Fibroblast of the aortic adventitia (primary cell): ENCODE results near the gene PRKAG2. TPM values are rescaled to one million over a fixed set of nuclear protein-coding genes. Genes with fewer than 3 reads are reported as not detected.
A peak's percentile ranks its signal among the peaks of the same experiment; 100 is the strongest.
"Not testable (repeated sequence)": the region's sequence is repeated elsewhere in the genome, so short reads cannot be mapped to it uniquely, and the experiment has no call there.

Experiments
- DNase-seq: peaks from one replicate; pipeline ENCODE4 v3.0.0-alpha.2; 2010; ENCODE audit warnings: low read depth
- H3K4me3 ChIP-seq: 2 replicates; pipeline ENCODE4 v1.5.1; 2011; ENCODE audit warnings: low read depth, mild to moderate bottlenecking, control low read depth, low read length, moderate library complexity
- total RNA-seq: library from RNA; depleted of rRNA; stranded (reverse); fragments of >200 nt; gene quantifications from 2 replicates; pipeline ENCODE4 v1.2.3, GENCODE V29; 2012; ENCODE audit warnings: low replicate concordance
- TF ChIP-seq, protein P1 (sequence below): IDR thresholded peaks from 2 replicates; pipeline ENCODE4 v1.5.1; 2011; ENCODE audit warnings: mild to moderate bottlenecking, low read length, control low read depth, inconsistent platforms; ENCODE audit not compliant: insufficient read depth

The PRKAG2 gene
- total RNA-seq, 1 donor = 10.0 TPM

DNA sequence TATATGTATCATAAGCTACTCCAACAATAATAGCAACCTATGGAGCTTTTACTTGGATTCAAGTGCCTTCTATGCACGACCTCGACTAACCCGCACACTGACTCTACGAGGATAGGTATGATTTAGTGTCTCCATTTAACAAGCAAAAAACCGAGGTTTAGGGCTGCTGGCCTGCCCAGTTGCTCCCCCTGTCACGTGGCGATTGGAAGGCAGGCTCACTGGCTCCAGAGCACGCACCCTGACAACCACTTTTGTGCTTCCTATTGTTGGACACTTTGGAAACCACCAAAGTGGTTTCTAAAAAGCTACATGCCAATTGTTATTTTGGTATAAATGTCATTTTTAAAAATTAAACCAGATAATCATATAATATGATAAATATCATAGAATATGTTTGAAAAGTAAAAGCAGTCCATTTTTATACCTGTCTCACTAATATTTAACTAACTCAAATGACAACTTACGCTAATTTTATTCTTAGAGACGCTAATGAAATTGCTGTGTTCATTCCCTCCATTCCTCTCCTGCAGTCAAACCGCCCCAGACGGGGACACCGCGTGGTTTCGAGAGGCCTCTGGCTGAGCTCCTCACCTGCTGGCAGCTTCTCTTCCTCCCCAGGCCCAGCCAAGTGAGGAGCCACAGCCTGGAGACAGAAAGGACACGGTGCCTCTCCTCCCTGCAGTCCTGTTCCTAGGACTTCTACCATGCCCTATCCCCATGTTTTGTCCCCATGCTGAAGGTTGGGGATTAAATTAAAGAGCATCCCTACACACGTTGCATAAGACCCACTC is 335.0 kb downstream of the PRKAG2 start:
- no peak for DNase-seq
- no peak overlapping the region for H3K4me3 ChIP-seq
- TF ChIP-seq, protein P1, sequence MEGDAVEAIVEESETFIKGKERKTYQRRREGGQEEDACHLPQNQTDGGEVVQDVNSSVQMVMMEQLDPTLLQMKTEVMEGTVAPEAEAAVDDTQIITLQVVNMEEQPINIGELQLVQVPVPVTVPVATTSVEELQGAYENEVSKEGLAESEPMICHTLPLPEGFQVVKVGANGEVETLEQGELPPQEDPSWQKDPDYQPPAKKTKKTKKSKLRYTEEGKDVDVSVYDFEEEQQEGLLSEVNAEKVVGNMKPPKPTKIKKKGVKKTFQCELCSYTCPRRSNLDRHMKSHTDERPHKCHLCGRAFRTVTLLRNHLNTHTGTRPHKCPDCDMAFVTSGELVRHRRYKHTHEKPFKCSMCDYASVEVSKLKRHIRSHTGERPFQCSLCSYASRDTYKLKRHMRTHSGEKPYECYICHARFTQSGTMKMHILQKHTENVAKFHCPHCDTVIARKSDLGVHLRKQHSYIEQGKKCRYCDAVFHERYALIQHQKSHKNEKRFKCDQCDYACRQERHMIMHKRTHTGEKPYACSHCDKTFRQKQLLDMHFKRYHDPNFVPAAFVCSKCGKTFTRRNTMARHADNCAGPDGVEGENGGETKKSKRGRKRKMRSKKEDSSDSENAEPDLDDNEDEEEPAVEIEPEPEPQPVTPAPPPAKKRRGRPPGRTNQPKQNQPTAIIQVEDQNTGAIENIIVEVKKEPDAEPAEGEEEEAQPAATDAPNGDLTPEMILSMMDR = no peak

DNA sequence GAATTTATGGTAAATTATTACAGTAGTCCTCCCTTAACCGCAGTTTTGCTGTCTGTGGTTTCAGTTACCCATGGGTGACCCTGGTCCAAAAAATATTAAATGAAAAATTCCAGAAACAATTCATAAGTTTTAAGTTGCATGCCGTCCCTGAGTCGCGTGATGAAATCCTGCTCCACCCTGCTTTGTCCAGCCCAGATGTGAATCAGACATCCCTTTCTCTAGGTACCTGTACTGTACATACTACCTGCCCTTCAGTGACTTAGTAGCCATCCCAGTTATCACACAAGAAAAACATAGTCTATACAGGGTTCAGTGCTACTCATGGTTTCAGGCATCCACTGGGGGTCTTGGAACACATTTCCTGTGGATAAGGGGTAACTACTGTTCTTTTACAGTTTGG is 336.8 kb downstream of the PRKAG2 start:
- TF ChIP-seq, protein P1 = no peak
- no peak overlapping the region for H3K4me3 ChIP-seq
- DNase-seq = no peak

DNA sequence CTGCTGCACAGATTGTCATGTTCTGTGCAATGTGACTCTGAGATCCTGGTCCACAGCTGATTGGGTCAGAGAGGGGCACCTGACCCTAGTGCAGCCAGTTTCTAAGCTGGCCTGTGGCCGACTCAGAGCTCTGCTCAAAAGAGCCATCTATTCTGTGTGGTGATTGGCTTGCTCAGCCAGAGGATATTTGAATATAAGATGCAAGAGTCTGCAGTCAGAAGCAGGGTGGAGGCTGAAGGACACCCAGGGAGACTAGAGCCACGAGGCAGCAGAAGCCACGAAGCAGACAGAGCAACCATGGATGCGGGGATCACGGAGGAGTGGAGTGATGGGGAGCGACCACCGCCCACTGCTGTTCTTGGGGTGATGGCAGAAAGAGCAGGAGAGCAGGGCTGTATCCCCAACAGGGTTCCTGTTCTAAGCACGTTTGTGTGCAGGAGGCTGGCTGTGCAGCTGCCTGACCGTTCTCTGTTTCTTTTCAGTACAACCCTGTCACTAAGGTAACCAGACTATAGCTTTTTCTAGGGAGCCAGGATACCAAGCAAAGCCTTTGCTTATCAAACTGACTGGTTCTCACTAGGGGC is 337.7 kb downstream of the PRKAG2 start:
- peak; percentile 28 for DNase-seq
- TF ChIP-seq, protein P1 = no peak
- no peak overlapping the region for H3K4me3 ChIP-seq

DNA sequence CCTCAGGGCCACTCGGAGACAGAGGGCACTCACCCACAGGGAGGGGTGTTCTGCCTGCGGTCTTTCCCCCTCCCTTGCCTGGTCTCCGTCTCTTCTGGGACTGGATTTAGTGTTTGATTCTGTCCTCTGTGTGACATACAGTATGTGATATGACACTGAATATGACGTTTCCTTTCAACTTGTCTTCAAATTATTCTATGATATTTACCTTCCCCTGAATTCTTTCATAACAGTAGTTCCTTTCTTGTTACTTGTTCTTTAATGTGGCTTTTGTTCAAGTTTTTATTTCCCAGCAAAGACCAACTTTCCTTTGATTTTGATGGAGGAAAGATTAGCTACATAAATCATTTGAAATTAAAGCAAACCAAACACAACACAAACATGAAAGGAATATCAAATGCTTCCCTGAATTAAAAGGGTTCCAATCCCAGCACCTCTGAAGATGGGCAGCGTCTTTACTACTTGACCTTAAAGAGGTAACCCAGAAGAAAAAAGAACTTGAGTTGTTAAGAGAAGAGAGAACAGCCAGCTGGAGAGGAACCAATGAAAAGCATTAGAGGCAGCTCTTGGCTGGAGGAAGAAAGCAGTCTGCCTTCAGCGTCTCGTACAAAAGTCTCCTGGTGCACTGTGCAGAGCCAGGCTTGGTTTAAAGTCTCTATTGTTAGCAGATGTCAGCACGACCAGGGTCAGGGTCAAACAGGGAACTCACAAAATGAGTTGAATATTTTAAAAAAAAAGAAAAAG is 338.9 kb downstream of the PRKAG2 start:
- no peak overlapping the region for H3K4me3 ChIP-seq
- TF ChIP-seq, protein P1 = no peak
- peak; percentile 65 for DNase-seq

DNA sequence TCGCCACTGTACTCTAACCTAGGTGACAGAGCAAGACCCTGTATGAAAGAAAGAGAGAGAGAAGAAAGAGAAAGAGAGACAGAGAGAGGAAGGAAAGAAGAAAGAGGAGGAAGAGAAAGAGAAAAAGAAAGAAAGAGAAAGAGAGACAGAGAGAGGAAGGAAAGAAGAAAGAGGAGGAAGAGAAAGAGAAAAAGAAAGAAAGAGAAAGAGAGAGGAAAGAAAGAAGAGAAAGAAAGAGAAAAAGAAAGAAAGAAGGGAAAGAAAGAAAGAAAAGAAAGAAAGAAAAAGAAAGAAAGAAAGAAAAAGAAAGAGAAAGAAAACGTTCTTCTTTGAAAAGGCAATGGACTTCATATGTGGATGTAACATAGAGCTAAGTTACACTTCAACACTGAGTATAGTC is 340.7 kb downstream of the PRKAG2 start:
- DNase-seq, H3K4me3 ChIP-seq: not testable (repeated sequence)

DNA sequence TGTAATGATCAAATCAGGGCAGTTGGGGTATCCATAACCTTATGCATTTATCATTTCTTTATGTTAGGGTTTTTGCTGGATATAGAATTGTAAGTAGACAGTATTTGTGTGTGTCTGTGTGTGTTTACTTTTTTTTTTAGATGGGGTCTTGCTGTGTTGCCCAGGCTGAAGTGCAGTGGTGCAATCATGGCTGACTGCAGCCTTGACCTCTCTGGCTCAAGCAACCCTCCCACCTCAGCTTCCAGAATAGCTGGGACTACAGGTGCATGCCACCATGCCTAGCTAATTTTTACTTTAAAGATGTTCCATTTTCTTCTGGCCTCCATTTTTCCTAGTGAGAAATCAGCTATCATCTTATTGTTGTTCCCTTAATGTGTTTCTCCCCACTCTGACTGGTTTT is 347.1 kb downstream of the PRKAG2 start:
- no peak for DNase-seq
- H3K4me3 ChIP-seq = no peak overlapping the region
- TF ChIP-seq, protein P1 = no peak

DNA sequence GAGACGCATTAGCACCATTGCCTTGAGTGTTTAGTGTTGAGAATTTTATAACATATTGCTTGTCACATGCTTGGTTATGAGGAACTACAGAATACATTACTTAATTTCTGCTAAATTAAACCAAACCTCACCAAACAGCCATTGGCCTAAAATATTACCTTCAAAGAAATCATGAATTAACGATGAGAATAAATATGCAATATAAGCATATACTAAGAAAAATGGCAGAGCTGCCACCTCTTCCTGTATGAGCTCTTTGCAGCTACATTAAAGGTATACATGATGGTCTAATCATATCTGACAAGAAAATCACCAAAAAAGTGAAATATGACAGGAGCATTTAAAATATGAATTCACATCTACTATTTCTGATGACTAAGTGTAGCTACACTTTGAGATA is 352.1 kb downstream of the PRKAG2 start:
- H3K4me3 ChIP-seq = no peak overlapping the region
- DNase-seq = no peak
- TF ChIP-seq, protein P1 = no peak
